Activated B cell treated with CpG ODN at 0.5 μM for 24 hours (primary cell): ENCODE data around the gene DNASE1L2. TPM values are rescaled to one million over a fixed set of nuclear protein-coding genes. Genes with fewer than 3 reads are reported as not detected.

Experiments used
- ATAC-seq: fragments of 200-7000 bp; cut with Tn5 transposase; one replicate; pipeline ENCODE4 v1.10.0; 2021; ENCODE audit warnings: low read depth, mild to moderate bottlenecking, moderate library complexity
- CTCF ChIA-PET: fragments of 350-600 bp; sonication (Branson Sonifier 250); formaldehyde crosslinking; loops from one replicate; lab custom pipeline; 2021; ENCODE audit warnings: antibody characterized with exemption; lab: Charles Lee
- POLR2A ChIA-PET: fragments of 350-600 bp; sonication (Branson Sonifier 250); formaldehyde crosslinking; loops from one replicate; lab custom pipeline; 2021; ENCODE audit warnings: antibody characterized with exemption; lab: Charles Lee
- DNase-seq: peaks from one replicate; pipeline ENCODE4 v3.0.0; 2022
- H3K27ac Mint-ChIP-seq: one replicate; pipeline ENCODE4 v1.8.0; 2020; ENCODE audit warnings: mixed read lengths
- H3K27me3 Mint-ChIP-seq: one replicate; pipeline ENCODE4 v1.8.0; 2021; ENCODE audit warnings: mixed read lengths
- H3K36me3 Mint-ChIP-seq: one replicate; pipeline ENCODE4 v1.8.0; 2021; ENCODE audit warnings: low read depth, mixed read lengths
- H3K4me1 Mint-ChIP-seq: one replicate; pipeline ENCODE4 v1.8.0; 2021; ENCODE audit warnings: mixed read lengths
- H3K4me3 Mint-ChIP-seq: one replicate; pipeline ENCODE4 v1.8.0; 2020; ENCODE audit warnings: mild to moderate bottlenecking, mixed read lengths
- H3K9me3 Mint-ChIP-seq: one replicate; pipeline ENCODE4 v1.8.0; 2020; ENCODE audit warnings: mixed read lengths
- CTCF ChIP-seq: fragments of 200-600 bp; IDR thresholded peaks from one replicate; pipeline ENCODE4 v1.8.0; 2022; ENCODE audit warnings: antibody characterized with exemption, mild to moderate bottlenecking
- intact Hi-C: fragments of 100-400 bp; cut with micrococcal nuclease; formaldehyde crosslinking; loops from one replicate; pipeline ENCODE4 v1.15.1; 2024
- total RNA-seq: library from RNA; stranded (reverse); gene quantifications from 2 replicates; pipeline ENCODE4 v1.2.3, GENCODE V29; 2022

Gene DNASE1L2
- total RNA-seq, 1 donor from 2014 or later, result 1.3 TPM

- no peaks in the 10 kb centered on the region for H3K4me1 Mint-ChIP-seq
- CTCF ChIA-PET, result no interaction called here
- H3K4me3 Mint-ChIP-seq, result no peak overlapping the region
- ATAC-seq, result no peak
- no peak for TF ChIP-seq CTCF
- DNase-seq, result no peak
- POLR2A ChIA-PET, result no interaction called here
- no peaks in the 10 kb centered on the region for H3K36me3 Mint-ChIP-seq
- H3K9me3 Mint-ChIP-seq, result no peaks in the 10 kb centered on the region
- H3K27ac Mint-ChIP-seq, result no peak overlapping the region
- no peaks in the 10 kb centered on the region for H3K27me3 Mint-ChIP-seq
- intact Hi-C loops, result no loop called here
Measured at GRCh38 chr16:2286550-2286949, 50.3 kb downstream of the DNASE1L2 start.

DNA sequence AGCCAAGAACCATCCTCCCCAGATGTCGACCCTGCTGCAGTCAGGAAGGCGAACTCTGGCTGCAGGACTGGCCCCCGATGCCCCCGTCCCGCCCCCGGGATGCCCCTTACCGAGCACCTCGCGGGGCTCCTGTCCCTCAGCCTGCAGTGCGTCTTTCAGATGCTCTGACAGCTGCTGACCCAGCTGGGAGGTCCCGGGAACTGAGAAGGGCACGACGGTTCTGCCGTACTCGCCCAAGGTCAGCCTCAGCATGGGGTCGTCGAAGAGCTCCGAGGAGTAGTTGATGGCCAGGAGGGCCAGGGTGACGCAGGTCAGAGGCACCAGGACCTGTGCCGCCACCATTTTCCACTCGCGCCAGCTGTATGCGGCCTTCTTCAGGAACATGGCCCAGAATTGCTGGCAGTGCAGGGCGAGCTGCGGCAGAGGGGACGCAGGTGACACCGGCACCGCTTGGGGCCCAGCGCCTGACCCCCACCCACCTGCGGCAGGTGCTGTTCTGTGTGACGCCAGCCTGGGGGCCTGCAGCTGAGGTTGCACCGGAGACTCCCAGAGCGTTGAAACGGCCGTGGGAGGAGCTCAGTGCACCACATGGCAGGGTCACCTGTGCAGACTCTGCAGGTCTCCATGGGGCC is 51.8 kb downstream of the DNASE1L2 start:
- intact Hi-C loops, result no loop called here
- Mint-ChIP-seq H3K27ac (no peak overlapping the region), H3K9me3 (no peaks in the 10 kb centered on the region), H3K4me3 (no peak overlapping the region), H3K4me1 (no peaks in the 10 kb centered on the region), H3K36me3 (no peaks in the 10 kb centered on the region), H3K27me3 (no peaks in the 10 kb centered on the region)
- TF ChIP-seq CTCF, result no peak
- DNase-seq (no peak), ATAC-seq (no peak)
- POLR2A ChIA-PET, result no interaction called here
- CTCF ChIA-PET, result no interaction called here

Other genes starting within 250 kb of the DNASE1L2 start
- 10.0 and 11.3 TPM in 2 replicates for gene SYNGR3, start 246.5 kb upstream of the DNASE1L2 start, total RNA-seq
- 56.4 and 59.3 TPM in 2 replicates for gene ZNF598, start 226.6 kb upstream of the DNASE1L2 start, total RNA-seq
- gene NPW, start 216.7 kb upstream of the DNASE1L2 start, total RNA-seq, result 1.5 and 1.7 TPM in 2 replicates
- gene NHERF2, start 209.5 kb upstream of the DNASE1L2 start, total RNA-seq, result 0.56 and 0.93 TPM in 2 replicates
- 10.5 and 11.5 TPM in 2 replicates for gene NTHL1, start 188.6 kb upstream of the DNASE1L2 start, total RNA-seq
- gene TSC2, start 188.5 kb upstream of the DNASE1L2 start, total RNA-seq, result 130 and 139 TPM in 2 replicates
- gene PKD1, start 100.5 kb upstream of the DNASE1L2 start, total RNA-seq, result 58.6 and 84.2 TPM in 2 replicates
- gene RAB26, start 87.8 kb upstream of the DNASE1L2 start, total RNA-seq, result 0.61 TPM in 1 of 2 replicates, not detected in the other
- gene TRAF7, start 80.7 kb upstream of the DNASE1L2 start, total RNA-seq, result 72.7 and 78.1 TPM in 2 replicates
- not detected in 2 replicates for gene CASKIN1, start 39.8 kb upstream of the DNASE1L2 start, total RNA-seq
- 35.7 and 38.7 TPM in 2 replicates for gene MLST8, start 31.0 kb upstream of the DNASE1L2 start, total RNA-seq
- 4.9 and 5.1 TPM in 2 replicates for gene BRICD5, start 25.6 kb upstream of the DNASE1L2 start, total RNA-seq
- gene PGP, start 21.6 kb upstream of the DNASE1L2 start, total RNA-seq, result 9.9 and 10.4 TPM in 2 replicates
- 29.9 and 31.3 TPM in 2 replicates for gene E4F1, start 12.9 kb upstream of the DNASE1L2 start, total RNA-seq
- gene ECI1, start 15.1 kb downstream of the DNASE1L2 start, total RNA-seq, result 38.1 and 43.0 TPM in 2 replicates
- gene RNPS1, start 31.7 kb downstream of the DNASE1L2 start, total RNA-seq, result 228 and 232 TPM in 2 replicates
- 2.4 and 3.1 TPM in 2 replicates for gene ABCA3, start 104.3 kb downstream of the DNASE1L2 start, total RNA-seq
- 5.3 and 5.5 TPM in 2 replicates for gene CCNF, start 193.0 kb downstream of the DNASE1L2 start, total RNA-seq
- 3.4 and 4.4 TPM in 2 replicates for gene TEDC2, start 223.7 kb downstream of the DNASE1L2 start, total RNA-seq
- not detected in 2 replicates for gene NTN3, start 234.9 kb downstream of the DNASE1L2 start, total RNA-seq
- 9.1 and 12.6 TPM in 2 replicates for gene TBC1D24, start 238.7 kb downstream of the DNASE1L2 start, total RNA-seq